Measurements from ENCODE around the gene TRIM41. TPM values are rescaled to one million over a fixed set of nuclear protein-coding genes. Genes with fewer than 3 reads are reported as not detected.

The TRIM41 gene
- total and polyA plus RNA-seq, 9 of the 15 experiments (the other 6 are each of a cell fraction or from before 2014, with no cell fraction given): 1.8 to 47.6 (median 20.9) TPM

DNA sequence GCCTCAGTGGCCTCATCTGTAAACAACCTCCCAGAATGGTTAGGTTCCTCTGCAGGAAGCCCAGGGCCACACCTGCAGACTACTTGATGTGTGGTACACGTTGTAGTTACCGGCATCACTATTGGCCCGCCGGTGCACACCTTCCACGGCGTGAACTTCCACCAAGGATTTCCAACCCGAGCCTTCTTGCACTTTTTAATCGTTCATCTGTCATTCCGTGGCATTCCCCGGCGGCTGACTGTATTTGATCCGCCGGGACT is 5.3 kb upstream of the TRIM41 start:
- ChIA-PET CTCF (ENCODE audit: low intra/inter-chr PET ratio) (no interaction called here), POLR2A (interaction anchor here (0.6 to 2.4 kb wide), 3 partner anchors 10 to 48 kb away, joined by 3 to 18 read pairs (median 3); no protein-coding TSS in a partner anchor)
- intact Hi-C loops (cut with micrococcal nuclease): loop anchor here (1.0 to 5.0 kb wide), 3 partner anchors 10 to 45 kb away; no protein-coding TSS in a partner anchor
- in situ Hi-C loops (cut with MboI): no loop called here
- BruUV-seq (replicated peaks): no TSS peak
- Histone ChIP-seq H3K4me3 (peak overlapping the region; percentile 51), H2AFZ (ENCODE audit: low read depth, low read length) (peak overlapping the region; percentile 92), H3K27ac (ENCODE audit: extremely low read depth, low read depth, low read length) (peak overlapping the region; percentile 87), H3K79me2 (ENCODE audit: control insufficient read depth, insufficient read depth, low read length) (no peaks in the 10 kb centered on the region), H3K27me3 (ENCODE audit: control insufficient read depth in 2 of 2, insufficient read depth in 2 of 2, low read length in 2 of 2) (no peaks in the 10 kb centered on the region), H3K9ac (ENCODE audit: insufficient read depth in 1 of 2, low read depth in 2 of 2, low read length in 2 of 2) (peak overlapping the region; percentile 73 to 92), H3K4me2 (ENCODE audit: insufficient read depth, low read length) (peak overlapping the region; percentile 94), H4K20me1 (replicated peaks; ENCODE audit: control insufficient read depth, insufficient read depth, low read length) (no peaks in the 10 kb centered on the region), H3K9me3 (replicated peaks; ENCODE audit: control insufficient read depth, insufficient read depth, low read depth, low read length) (no peaks in the 10 kb centered on the region), H3K9me1 (ENCODE audit: control insufficient read depth, insufficient read depth, low read length) (no peaks in the 10 kb centered on the region), H3K36me3 (ENCODE audit: control insufficient read depth, insufficient read depth, low read length) (no peaks in the 10 kb centered on the region), H3K4me1 (replicated peaks in 1 of 2; ENCODE audit: control insufficient read depth in 2 of 2, insufficient read depth in 2 of 2, low read length in 2 of 2) (peaks cover 4 to 36% of the 10 kb centered on the region in 2 experiments; a peak in 4 of 5 replicates)
- ATAC-seq (peak; percentile 5), FAIRE-seq (no peak), DNase-seq (ENCODE audit: extremely low read depth in 1 of 4, low spot score in 3 of 4) (peak in 1 of 4 experiments; percentile 19)
- WGBS (ENCODE audit: insufficient coverage, low coverage, missing lambda C conversion rate): under 1% methylated on average over 13 of the region's 13 CpGs
- TF ChIP-seq GTF2F1 (IDR thresholded peaks at IDR 0.05; ENCODE audit: low read depth, low read length): 0 out of 2 replicates have a peak, but pooled peaks have one; percentile 26
- TF ChIP-seq, protein P1, sequence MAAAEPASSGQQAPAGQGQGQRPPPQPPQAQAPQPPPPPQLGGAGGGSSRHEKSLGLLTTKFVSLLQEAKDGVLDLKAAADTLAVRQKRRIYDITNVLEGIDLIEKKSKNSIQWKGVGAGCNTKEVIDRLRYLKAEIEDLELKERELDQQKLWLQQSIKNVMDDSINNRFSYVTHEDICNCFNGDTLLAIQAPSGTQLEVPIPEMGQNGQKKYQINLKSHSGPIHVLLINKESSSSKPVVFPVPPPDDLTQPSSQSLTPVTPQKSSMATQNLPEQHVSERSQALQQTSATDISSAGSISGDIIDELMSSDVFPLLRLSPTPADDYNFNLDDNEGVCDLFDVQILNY (CRISPR knock-in tag; IDR thresholded peaks at IDR 0.05): peak; percentile 5; the same call in 1 of the 2 replicates
- TF ChIP-seq, protein P2, sequence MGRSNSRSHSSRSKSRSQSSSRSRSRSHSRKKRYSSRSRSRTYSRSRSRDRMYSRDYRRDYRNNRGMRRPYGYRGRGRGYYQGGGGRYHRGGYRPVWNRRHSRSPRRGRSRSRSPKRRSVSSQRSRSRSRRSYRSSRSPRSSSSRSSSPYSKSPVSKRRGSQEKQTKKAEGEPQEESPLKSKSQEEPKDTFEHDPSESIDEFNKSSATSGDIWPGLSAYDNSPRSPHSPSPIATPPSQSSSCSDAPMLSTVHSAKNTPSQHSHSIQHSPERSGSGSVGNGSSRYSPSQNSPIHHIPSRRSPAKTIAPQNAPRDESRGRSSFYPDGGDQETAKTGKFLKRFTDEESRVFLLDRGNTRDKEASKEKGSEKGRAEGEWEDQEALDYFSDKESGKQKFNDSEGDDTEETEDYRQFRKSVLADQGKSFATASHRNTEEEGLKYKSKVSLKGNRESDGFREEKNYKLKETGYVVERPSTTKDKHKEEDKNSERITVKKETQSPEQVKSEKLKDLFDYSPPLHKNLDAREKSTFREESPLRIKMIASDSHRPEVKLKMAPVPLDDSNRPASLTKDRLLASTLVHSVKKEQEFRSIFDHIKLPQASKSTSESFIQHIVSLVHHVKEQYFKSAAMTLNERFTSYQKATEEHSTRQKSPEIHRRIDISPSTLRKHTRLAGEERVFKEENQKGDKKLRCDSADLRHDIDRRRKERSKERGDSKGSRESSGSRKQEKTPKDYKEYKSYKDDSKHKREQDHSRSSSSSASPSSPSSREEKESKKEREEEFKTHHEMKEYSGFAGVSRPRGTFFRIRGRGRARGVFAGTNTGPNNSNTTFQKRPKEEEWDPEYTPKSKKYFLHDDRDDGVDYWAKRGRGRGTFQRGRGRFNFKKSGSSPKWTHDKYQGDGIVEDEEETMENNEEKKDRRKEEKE (IDR thresholded peaks at IDR 0.05; ENCODE audit: borderline replicate concordance in 1 of 2, control insufficient read depth in 1 of 2, low read depth in 2 of 2, low read length in 1 of 2): no peak
- TF ChIP-seq, protein P3, sequence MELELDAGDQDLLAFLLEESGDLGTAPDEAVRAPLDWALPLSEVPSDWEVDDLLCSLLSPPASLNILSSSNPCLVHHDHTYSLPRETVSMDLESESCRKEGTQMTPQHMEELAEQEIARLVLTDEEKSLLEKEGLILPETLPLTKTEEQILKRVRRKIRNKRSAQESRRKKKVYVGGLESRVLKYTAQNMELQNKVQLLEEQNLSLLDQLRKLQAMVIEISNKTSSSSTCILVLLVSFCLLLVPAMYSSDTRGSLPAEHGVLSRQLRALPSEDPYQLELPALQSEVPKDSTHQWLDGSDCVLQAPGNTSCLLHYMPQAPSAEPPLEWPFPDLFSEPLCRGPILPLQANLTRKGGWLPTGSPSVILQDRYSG (tag; conservative IDR thresholded peaks at IDR 0.05; ENCODE audit: low read depth): no peak
- TF ChIP-seq, protein P4, sequence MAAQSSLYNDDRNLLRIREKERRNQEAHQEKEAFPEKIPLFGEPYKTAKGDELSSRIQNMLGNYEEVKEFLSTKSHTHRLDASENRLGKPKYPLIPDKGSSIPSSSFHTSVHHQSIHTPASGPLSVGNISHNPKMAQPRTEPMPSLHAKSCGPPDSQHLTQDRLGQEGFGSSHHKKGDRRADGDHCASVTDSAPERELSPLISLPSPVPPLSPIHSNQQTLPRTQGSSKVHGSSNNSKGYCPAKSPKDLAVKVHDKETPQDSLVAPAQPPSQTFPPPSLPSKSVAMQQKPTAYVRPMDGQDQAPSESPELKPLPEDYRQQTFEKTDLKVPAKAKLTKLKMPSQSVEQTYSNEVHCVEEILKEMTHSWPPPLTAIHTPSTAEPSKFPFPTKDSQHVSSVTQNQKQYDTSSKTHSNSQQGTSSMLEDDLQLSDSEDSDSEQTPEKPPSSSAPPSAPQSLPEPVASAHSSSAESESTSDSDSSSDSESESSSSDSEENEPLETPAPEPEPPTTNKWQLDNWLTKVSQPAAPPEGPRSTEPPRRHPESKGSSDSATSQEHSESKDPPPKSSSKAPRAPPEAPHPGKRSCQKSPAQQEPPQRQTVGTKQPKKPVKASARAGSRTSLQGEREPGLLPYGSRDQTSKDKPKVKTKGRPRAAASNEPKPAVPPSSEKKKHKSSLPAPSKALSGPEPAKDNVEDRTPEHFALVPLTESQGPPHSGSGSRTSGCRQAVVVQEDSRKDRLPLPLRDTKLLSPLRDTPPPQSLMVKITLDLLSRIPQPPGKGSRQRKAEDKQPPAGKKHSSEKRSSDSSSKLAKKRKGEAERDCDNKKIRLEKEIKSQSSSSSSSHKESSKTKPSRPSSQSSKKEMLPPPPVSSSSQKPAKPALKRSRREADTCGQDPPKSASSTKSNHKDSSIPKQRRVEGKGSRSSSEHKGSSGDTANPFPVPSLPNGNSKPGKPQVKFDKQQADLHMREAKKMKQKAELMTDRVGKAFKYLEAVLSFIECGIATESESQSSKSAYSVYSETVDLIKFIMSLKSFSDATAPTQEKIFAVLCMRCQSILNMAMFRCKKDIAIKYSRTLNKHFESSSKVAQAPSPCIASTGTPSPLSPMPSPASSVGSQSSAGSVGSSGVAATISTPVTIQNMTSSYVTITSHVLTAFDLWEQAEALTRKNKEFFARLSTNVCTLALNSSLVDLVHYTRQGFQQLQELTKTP (IDR thresholded peaks at IDR 0.05; ENCODE audit: low read depth in 1 of 2, partially characterized antibody in 2 of 2): no peak
- no peak for TF ChIP-seq TCF3 (CRISPR knock-in tag; IDR thresholded peaks at IDR 0.05)
- no peak for TF ChIP-seq ATF7 (IDR thresholded peaks at IDR 0.05)
- no peak for TF ChIP-seq ZFX (CRISPR knock-in tag; IDR thresholded peaks at IDR 0.05)
- TF ChIP-seq ZNF253 (CRISPR knock-in tag; conservative IDR thresholded peaks at IDR 0.05): no peak
- TF ChIP-seq ZFP1 (CRISPR knock-in tag; IDR thresholded peaks at IDR 0.05): no peak
- TF ChIP-seq XRCC3 (IDR thresholded peaks at IDR 0.05): no peak
- TF ChIP-seq CHD2 (IDR thresholded peaks at IDR 0.05; ENCODE audit: low read depth, low read length): no peak
- peak in 1 of 2 experiments; percentile 44; a peak in 1 of 4 replicates for TF ChIP-seq FOXA3 (CRISPR knock-in tag; conservative IDR thresholded peaks at IDR 0.05 in 1 of 2, IDR thresholded peaks at IDR 0.05 in 1 of 2)

Data from K562 (cell line).